ENCODE data around the gene TMEM182.

The TMEM182 gene

GRCh38 chr2:102768892-102769291 is 7.1 kb downstream of the TMEM182 start:
- no peak for FAIRE-seq

GRCh38 chr2:102770506-102770905 is 8.7 kb downstream of the TMEM182 start:
- FAIRE-seq: no peak

- FAIRE-seq: no peak
Observed at GRCh38 chr2:102771114-102771513, 9.3 kb downstream of the TMEM182 start.

- FAIRE-seq: no peak
Observed at GRCh38 chr2:102772659-102773058, 10.8 kb downstream of the TMEM182 start.

GRCh38 chr2:102773149-102773705 is 11.4 kb downstream of the TMEM182 start:
- FAIRE-seq: no peak

- FAIRE-seq: no peak
Observed at GRCh38 chr2:102778260-102778659, 16.4 kb downstream of the TMEM182 start.

- no peak for FAIRE-seq
Observed at GRCh38 chr2:102780467-102780866, 18.6 kb downstream of the TMEM182 start.

- FAIRE-seq: peak; percentile 46
Observed at GRCh38 chr2:102782187-102782586, 20.4 kb downstream of the TMEM182 start.

- no peak for FAIRE-seq
Observed at GRCh38 chr2:102782933-102783332, 21.1 kb downstream of the TMEM182 start.

GRCh38 chr2:102783506-102784183 is 21.8 kb downstream of the TMEM182 start:
- no peak for FAIRE-seq

GRCh38 chr2:102784940-102785339 is 23.1 kb downstream of the TMEM182 start:
- FAIRE-seq: no peak

- FAIRE-seq: no peak
Observed at GRCh38 chr2:102788216-102788884, 26.5 kb downstream of the TMEM182 start.

- FAIRE-seq: no peak
Observed at GRCh38 chr2:102788885-102789260, 27.0 kb downstream of the TMEM182 start.

- no peak for FAIRE-seq
Observed at GRCh38 chr2:102789349-102790090, 27.7 kb downstream of the TMEM182 start.

GRCh38 chr2:102790091-102790455 is 28.2 kb downstream of the TMEM182 start:
- no peak for FAIRE-seq

- no peak for FAIRE-seq
Observed at GRCh38 chr2:102792568-102793208, 30.9 kb downstream of the TMEM182 start.

- FAIRE-seq: no peak
Observed at GRCh38 chr2:102795641-102796040, 33.8 kb downstream of the TMEM182 start.

GRCh38 chr2:102796337-102796736 is 34.5 kb downstream of the TMEM182 start:
- FAIRE-seq: no peak

GRCh38 chr2:102797486-102797885 is 35.7 kb downstream of the TMEM182 start:
- FAIRE-seq: no peak

- FAIRE-seq: no peak
Observed at GRCh38 chr2:102798181-102798580, 36.4 kb downstream of the TMEM182 start.

GRCh38 chr2:102801098-102801718 is 39.4 kb downstream of the TMEM182 start:
- no peak for FAIRE-seq

- FAIRE-seq: no peak
Observed at GRCh38 chr2:102801858-102802699, 40.2 kb downstream of the TMEM182 start.
